ENCODE data around the gene PTPN23. TPM values are rescaled to one million over a fixed set of nuclear protein-coding genes. Genes with fewer than 3 reads are reported as not detected.

The PTPN23 gene
- total RNA-seq, 2 experiments from 2014 or later = 20.7 to 22.6 TPM

DNA sequence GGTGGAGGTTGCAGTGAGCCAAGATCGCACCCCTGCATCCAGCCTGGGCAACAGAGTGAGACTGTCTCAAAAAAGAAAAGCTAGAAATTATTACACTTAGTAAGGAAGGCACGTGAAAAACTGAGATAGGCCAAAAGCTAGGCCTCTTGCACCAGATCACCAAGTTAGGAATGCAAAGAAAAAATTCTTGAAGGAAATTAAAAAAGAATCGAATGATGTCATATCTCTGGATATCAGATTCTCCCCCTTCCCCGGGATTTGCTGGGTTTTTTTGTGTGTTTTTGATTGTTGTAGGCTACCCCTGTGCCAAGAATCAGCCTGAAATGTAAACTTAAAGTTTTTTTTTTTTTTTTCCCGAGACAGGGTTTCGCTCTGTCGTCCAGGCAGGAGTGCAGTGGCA lies 17.4 kb downstream of the PTPN23 start:
- TF ChIP-seq, protein P1, sequence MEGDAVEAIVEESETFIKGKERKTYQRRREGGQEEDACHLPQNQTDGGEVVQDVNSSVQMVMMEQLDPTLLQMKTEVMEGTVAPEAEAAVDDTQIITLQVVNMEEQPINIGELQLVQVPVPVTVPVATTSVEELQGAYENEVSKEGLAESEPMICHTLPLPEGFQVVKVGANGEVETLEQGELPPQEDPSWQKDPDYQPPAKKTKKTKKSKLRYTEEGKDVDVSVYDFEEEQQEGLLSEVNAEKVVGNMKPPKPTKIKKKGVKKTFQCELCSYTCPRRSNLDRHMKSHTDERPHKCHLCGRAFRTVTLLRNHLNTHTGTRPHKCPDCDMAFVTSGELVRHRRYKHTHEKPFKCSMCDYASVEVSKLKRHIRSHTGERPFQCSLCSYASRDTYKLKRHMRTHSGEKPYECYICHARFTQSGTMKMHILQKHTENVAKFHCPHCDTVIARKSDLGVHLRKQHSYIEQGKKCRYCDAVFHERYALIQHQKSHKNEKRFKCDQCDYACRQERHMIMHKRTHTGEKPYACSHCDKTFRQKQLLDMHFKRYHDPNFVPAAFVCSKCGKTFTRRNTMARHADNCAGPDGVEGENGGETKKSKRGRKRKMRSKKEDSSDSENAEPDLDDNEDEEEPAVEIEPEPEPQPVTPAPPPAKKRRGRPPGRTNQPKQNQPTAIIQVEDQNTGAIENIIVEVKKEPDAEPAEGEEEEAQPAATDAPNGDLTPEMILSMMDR (IDR thresholded peaks at IDR 0.05) = no peak
- H3K4me3 Mint-ChIP-seq = no peak overlapping the region
- H3K36me3 Mint-ChIP-seq (ENCODE audit: low read depth) = peaks cover 4% of the 10 kb centered on the region
- CTCF ChIA-PET = interaction anchor here (1.2 to 1.6 kb wide), 2 partner anchors 21 to 23 kb away, joined by 3 to 4 read pairs; no protein-coding TSS in a partner anchor
- POLR2A ChIA-PET = interaction anchor here (1.6 kb wide), 1 partner anchor 13 kb away, joined by 4 read pairs; no protein-coding TSS in a partner anchor
- DNase-seq = no peak
- no peaks in the 10 kb centered on the region for H3K27me3 Mint-ChIP-seq
- no peak overlapping the region for H3K27ac Mint-ChIP-seq
- H3K4me1 Mint-ChIP-seq (ENCODE audit: low read depth) = peaks cover 21% of the 10 kb centered on the region
- intact Hi-C loops (cut with micrococcal nuclease) = no loop called here
- no peak for ATAC-seq
- no peaks in the 10 kb centered on the region for H3K9me3 Mint-ChIP-seq

DNA sequence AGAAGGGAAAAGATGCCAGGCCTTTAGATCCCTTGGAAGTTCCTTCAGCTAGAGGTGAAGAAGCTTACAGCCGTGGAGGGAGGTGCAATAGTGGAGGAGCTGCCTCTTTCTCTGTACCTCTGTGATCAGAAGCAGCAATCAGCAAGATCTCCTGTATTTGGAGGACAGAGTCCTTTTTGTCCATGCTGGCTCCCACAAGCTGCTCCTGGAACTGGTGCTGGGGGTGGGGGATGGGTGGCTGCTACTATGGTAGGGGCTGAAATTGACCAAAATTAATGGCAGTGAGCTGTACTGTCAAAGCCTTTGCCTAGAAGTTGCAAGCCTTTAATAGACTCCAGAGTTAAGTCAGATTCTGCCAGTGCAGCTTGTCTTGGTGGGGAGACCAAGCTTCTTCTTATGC lies 18.2 kb downstream of the PTPN23 start:
- H3K4me3 Mint-ChIP-seq = no peak overlapping the region
- TF ChIP-seq, protein P1 (IDR thresholded peaks at IDR 0.05) = no peak
- H3K4me1 Mint-ChIP-seq (ENCODE audit: low read depth) = peaks cover 17% of the 10 kb centered on the region
- no peak overlapping the region for H3K27ac Mint-ChIP-seq
- no peaks in the 10 kb centered on the region for H3K27me3 Mint-ChIP-seq
- H3K36me3 Mint-ChIP-seq (ENCODE audit: low read depth) = peaks cover 4% of the 10 kb centered on the region
- DNase-seq (no peak), ATAC-seq (no peak)
- CTCF ChIA-PET = interaction anchor here (1.0 to 1.6 kb wide), 3 partner anchors 11 to 22 kb away, joined by 3 to 4 read pairs (median 3); no protein-coding TSS in a partner anchor
- no peaks in the 10 kb centered on the region for H3K9me3 Mint-ChIP-seq
- intact Hi-C loops (cut with micrococcal nuclease) = no loop called here
- POLR2A ChIA-PET = interaction anchor here (1.0 to 1.6 kb wide), 2 partner anchors 12 to 21 kb away, joined by 4 read pairs; no protein-coding TSS in a partner anchor

DNA sequence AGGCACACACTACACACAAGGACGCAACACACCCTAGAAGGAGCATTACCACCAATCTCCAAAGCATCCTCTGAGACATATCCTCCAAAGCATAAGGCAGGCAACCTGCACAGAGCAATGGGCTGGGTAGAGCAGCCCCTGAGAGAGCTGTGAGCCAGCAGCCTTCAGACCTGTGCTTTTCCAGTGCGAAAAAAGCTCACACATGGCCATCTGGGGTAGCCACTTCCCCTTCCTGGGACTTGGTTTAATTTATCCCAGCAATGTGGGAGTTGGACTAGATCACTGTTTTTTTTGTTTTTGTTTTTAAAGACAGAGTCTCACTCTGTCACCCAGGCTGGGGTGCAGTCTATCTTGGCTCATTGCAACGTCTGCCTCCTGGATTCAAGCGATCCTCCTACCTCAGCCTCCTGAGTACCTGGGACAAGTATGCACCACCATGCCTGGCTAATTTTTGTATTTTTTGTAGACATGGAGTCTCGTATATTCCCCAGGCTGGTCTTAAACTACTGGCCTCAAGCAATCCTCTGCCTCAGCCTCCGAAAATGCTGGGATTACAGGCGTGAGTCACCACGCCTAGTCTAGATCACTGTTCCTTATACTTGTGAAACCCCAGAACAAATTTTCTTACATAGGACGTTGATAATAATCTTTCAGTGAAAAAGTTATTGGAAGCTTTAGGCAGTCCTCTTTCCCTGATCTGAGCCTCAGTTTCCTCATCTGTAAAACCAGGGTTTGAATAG lies 18.9 kb downstream of the PTPN23 start:
- H3K4me3 Mint-ChIP-seq = no peak overlapping the region
- intact Hi-C loops (cut with micrococcal nuclease) = no loop called here
- CTCF ChIA-PET = interaction anchor here (1.0 to 1.7 kb wide), 4 partner anchors 10 to 21 kb away, joined by 3 to 5 read pairs (median 4); no protein-coding TSS in a partner anchor
- H3K27me3 Mint-ChIP-seq = no peaks in the 10 kb centered on the region
- TF ChIP-seq, protein P1 (IDR thresholded peaks at IDR 0.05) = no peak
- H3K9me3 Mint-ChIP-seq = no peaks in the 10 kb centered on the region
- POLR2A ChIA-PET = interaction anchor here (1.0 to 1.6 kb wide), 4 partner anchors 9 to 21 kb away, joined by 3 to 4 read pairs (median 4); no protein-coding TSS in a partner anchor
- ATAC-seq = no peak
- no peak overlapping the region for H3K27ac Mint-ChIP-seq
- peaks cover 4% of the 10 kb centered on the region for H3K36me3 Mint-ChIP-seq (ENCODE audit: low read depth)
- peaks cover 13% of the 10 kb centered on the region for H3K4me1 Mint-ChIP-seq (ENCODE audit: low read depth)
- DNase-seq = no peak

DNA sequence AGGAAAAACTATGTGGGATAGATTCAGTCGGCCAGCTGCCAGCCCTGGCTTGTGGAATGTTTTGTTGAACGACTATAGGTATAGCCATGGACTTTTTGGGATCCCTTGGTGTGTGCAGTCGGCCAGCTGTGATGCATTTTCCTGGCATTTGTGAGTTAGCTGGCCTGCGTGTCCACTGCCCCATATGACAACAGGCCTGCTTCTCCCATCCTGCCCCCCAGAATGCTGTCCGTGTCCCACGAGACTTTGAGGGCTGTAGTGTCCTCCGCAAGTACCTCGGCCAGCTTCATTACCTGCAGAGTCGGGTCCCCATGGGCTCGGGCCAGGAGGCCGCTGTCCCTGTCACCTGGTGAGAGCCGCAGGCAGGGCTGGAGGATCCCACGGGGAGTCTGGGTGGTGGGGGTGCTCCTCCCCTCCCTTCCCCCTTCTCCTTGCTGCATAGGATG lies 23.6 kb downstream of the PTPN23 start:
- no peak overlapping the region for H3K4me3 Mint-ChIP-seq
- H3K4me1 Mint-ChIP-seq (ENCODE audit: low read depth) = no peaks in the 10 kb centered on the region
- H3K9me3 Mint-ChIP-seq = no peaks in the 10 kb centered on the region
- ATAC-seq (no peak), DNase-seq (no peak)
- CTCF ChIA-PET = no interaction called here
- no peak overlapping the region for H3K27ac Mint-ChIP-seq
- H3K36me3 Mint-ChIP-seq (ENCODE audit: low read depth) = peaks cover 4% of the 10 kb centered on the region
- intact Hi-C loops (cut with micrococcal nuclease) = no loop called here
- no peaks in the 10 kb centered on the region for H3K27me3 Mint-ChIP-seq
- TF ChIP-seq, protein P1 (IDR thresholded peaks at IDR 0.05) = no peak
- POLR2A ChIA-PET = interaction anchor here (0.9 to 1.4 kb wide), 4 partner anchors 11 to 104 kb away, joined by 3 to 4 read pairs (median 3); no protein-coding TSS in a partner anchor
